Stimulated activated naive CD8-positive, alpha-beta T cell treated with anti-CD3 and anti-CD28 coated beads, Interleukin-15, amount 100 ng/mL, for 72 hours (primary cell): Measurements from ENCODE around the gene SH3PXD2A.

Source experiments
- ATAC-seq: fragments of 150-1000 bp; cut with Tn5 transposase; 2 replicates; pipeline ENCODE4 v1.10.0; 2021; ENCODE audit warnings: mild to moderate bottlenecking, moderate library complexity
- DNase-seq, 2 donors: peaks; one replicate each; pipeline ENCODE4 v3.0.0; 2021 to 2022
- H3K27ac Mint-ChIP-seq, 2 donors: one replicate each; pipeline ENCODE4 v1.8.0; 2022; ENCODE audit warnings: mild to moderate bottlenecking in 2 of 2, mixed read lengths in 2 of 2, moderate library complexity in 2 of 2
- H3K27me3 Mint-ChIP-seq: one replicate; pipeline ENCODE4 v1.8.0; 2022; ENCODE audit warnings: mixed read lengths
- H3K4me1 Mint-ChIP-seq: one replicate; pipeline ENCODE4 v1.8.0; 2022; ENCODE audit warnings: mild to moderate bottlenecking, mixed read lengths
- H3K4me3 Mint-ChIP-seq, 2 donors: one replicate each; pipeline ENCODE4 v1.8.0; 2022; ENCODE audit warnings: mild to moderate bottlenecking in 2 of 2, mixed read lengths in 2 of 2, moderate library complexity in 1 of 2
- H3K9me3 Mint-ChIP-seq, 2 donors: one replicate each; pipeline ENCODE4 v1.8.0; 2022; ENCODE audit warnings: mixed read lengths in 2 of 2

The SH3PXD2A gene

GRCh38 chr10:103711351-103711994 lies 143.9 kb downstream of the SH3PXD2A start:
- Mint-ChIP-seq H3K9me3 (no peaks in the 10 kb centered on the region), H3K27me3 (no peaks in the 10 kb centered on the region), H3K4me1 (no peaks in the 10 kb centered on the region), H3K27ac (no peak overlapping the region), H3K4me3 (no peak overlapping the region)
- ATAC-seq (no peak), DNase-seq (no peak)

GRCh38 chr10:103710490-103710889 lies 144.9 kb downstream of the SH3PXD2A start:
- no peak for DNase-seq
- no peak overlapping the region for H3K27ac Mint-ChIP-seq
- no peak overlapping the region for H3K4me3 Mint-ChIP-seq

GRCh38 chr10:103709341-103709920 lies 145.9 kb downstream of the SH3PXD2A start:
- no peak overlapping the region for H3K27ac Mint-ChIP-seq
- no peaks in the 10 kb centered on the region for H3K27me3 Mint-ChIP-seq
- no peaks in the 10 kb centered on the region for H3K9me3 Mint-ChIP-seq
- H3K4me1 Mint-ChIP-seq: no peaks in the 10 kb centered on the region
- ATAC-seq (no peak), DNase-seq (no peak)
- no peak overlapping the region for H3K4me3 Mint-ChIP-seq

More at GRCh38 chr10:103710490-103710889, 144.9 kb downstream of the SH3PXD2A start:
- no peaks in the 10 kb centered on the region for H3K9me3 Mint-ChIP-seq
- H3K4me1 Mint-ChIP-seq: no peaks in the 10 kb centered on the region
- no peak for ATAC-seq
- H3K27me3 Mint-ChIP-seq: no peaks in the 10 kb centered on the region

GRCh38 chr10:103708627-103709288 lies 146.6 kb downstream of the SH3PXD2A start:
- no peak for ATAC-seq
- Mint-ChIP-seq H3K27me3 (no peaks in the 10 kb centered on the region), H3K4me1 (peaks cover 6% of the 10 kb centered on the region), H3K4me3 (no peak overlapping the region), H3K27ac (peak overlapping the region in 1 of 2 donors; percentile 57), H3K9me3 (no peaks in the 10 kb centered on the region)
- no peak for DNase-seq

- ATAC-seq (no peak), DNase-seq (no peak)
- no peaks in the 10 kb centered on the region for H3K9me3 Mint-ChIP-seq
- no peaks in the 10 kb centered on the region for H3K27me3 Mint-ChIP-seq
- no peak overlapping the region for H3K4me3 Mint-ChIP-seq
- peak overlapping the region; percentile 30 to 78 for H3K27ac Mint-ChIP-seq
- H3K4me1 Mint-ChIP-seq: peaks cover 6% of the 10 kb centered on the region
Measured at GRCh38 chr10:103707956-103708626, 147.3 kb downstream of the SH3PXD2A start.

GRCh38 chr10:103706762-103707161 lies 148.6 kb downstream of the SH3PXD2A start:
- Mint-ChIP-seq H3K27ac (peak overlapping the region in 1 of 2 donors; percentile 35), H3K4me3 (no peak overlapping the region), H3K27me3 (no peaks in the 10 kb centered on the region), H3K4me1 (peaks cover 6% of the 10 kb centered on the region), H3K9me3 (no peaks in the 10 kb centered on the region)
- no peak for ATAC-seq
- DNase-seq: no peak

GRCh38 chr10:103706047-103706446 lies 149.3 kb downstream of the SH3PXD2A start:
- Mint-ChIP-seq H3K27ac (no peak overlapping the region), H3K4me3 (no peak overlapping the region), H3K9me3 (no peaks in the 10 kb centered on the region), H3K4me1 (peaks cover 6% of the 10 kb centered on the region), H3K27me3 (no peaks in the 10 kb centered on the region)
- ATAC-seq (no peak), DNase-seq (no peak)

- ATAC-seq: peak; percentile 78
- Mint-ChIP-seq H3K27ac (no peak overlapping the region), H3K4me1 (peaks cover 6% of the 10 kb centered on the region), H3K27me3 (no peaks in the 10 kb centered on the region), H3K9me3 (no peaks in the 10 kb centered on the region), H3K4me3 (no peak overlapping the region)
- peak in 1 of 2 donors; percentile 35 for DNase-seq
Measured at GRCh38 chr10:103703941-103704919, 151.1 kb downstream of the SH3PXD2A start.

- Mint-ChIP-seq H3K4me3 (no peak overlapping the region), H3K9me3 (no peaks in the 10 kb centered on the region), H3K27me3 (peaks cover 8% of the 10 kb centered on the region), H3K27ac (no peak overlapping the region), H3K4me1 (peaks cover 9% of the 10 kb centered on the region)
- no peak for DNase-seq
- ATAC-seq: no peak
Measured at GRCh38 chr10:103701380-103702222, 153.8 kb downstream of the SH3PXD2A start.

- Mint-ChIP-seq H3K4me1 (peaks cover 22% of the 10 kb centered on the region), H3K27ac (no peak overlapping the region), H3K27me3 (peaks cover 8% of the 10 kb centered on the region), H3K4me3 (no peak overlapping the region), H3K9me3 (no peaks in the 10 kb centered on the region)
- DNase-seq (no peak), ATAC-seq (no peak)
Measured at GRCh38 chr10:103700436-103700715, 155.0 kb downstream of the SH3PXD2A start.

- Mint-ChIP-seq H3K27me3 (peaks cover 8% of the 10 kb centered on the region), H3K9me3 (no peaks in the 10 kb centered on the region), H3K4me1 (peaks cover 23% of the 10 kb centered on the region), H3K4me3 (no peak overlapping the region), H3K27ac (no peak overlapping the region)
- ATAC-seq: no peak
- DNase-seq: no peak
Measured at GRCh38 chr10:103699611-103700435, 155.6 kb downstream of the SH3PXD2A start.

- DNase-seq (no peak), ATAC-seq (no peak)
- Mint-ChIP-seq H3K27ac (no peak overlapping the region), H3K27me3 (peaks cover 14% of the 10 kb centered on the region), H3K4me1 (peaks cover 24% of the 10 kb centered on the region), H3K4me3 (no peak overlapping the region), H3K9me3 (no peaks in the 10 kb centered on the region)
Measured at GRCh38 chr10:103698266-103698665, 157.1 kb downstream of the SH3PXD2A start.

GRCh38 chr10:103697787-103698186 lies 157.6 kb downstream of the SH3PXD2A start:
- DNase-seq (no peak), ATAC-seq (no peak)
- Mint-ChIP-seq H3K27ac (peak overlapping the region in 1 of 2 donors; percentile 14), H3K27me3 (peaks cover 15% of the 10 kb centered on the region), H3K4me1 (peaks cover 25% of the 10 kb centered on the region), H3K9me3 (no peaks in the 10 kb centered on the region), H3K4me3 (no peak overlapping the region)
